ENCODE data around the gene PTPN13.

Gene PTPN13

DNA sequence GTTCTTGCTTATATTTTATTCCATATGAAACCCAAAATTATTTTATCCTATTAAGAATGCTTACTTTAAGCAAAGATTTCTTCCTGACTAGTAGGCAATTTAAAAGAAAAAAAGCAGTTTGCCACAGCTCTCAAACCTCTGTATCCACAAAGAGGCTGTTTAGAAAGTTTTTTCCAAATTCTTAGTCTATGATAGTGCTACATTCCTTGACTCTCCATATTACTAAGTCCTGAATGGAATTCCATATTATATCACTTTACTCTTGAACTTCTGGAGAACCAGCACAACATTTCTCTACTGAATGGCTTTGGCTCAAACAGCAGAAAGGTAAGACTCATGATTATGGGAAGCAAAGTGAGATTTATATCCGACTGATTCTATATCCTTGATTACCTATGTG is 246.7 kb downstream of the PTPN13 start:
- ChIA-PET CTCF (no interaction called here), POLR2A (no interaction called here)
- no peak overlapping the region for H3K27ac ChIP-seq (ENCODE audit: extremely low read depth, low read depth, low read length)
- TF ChIP-seq ZFP41 (tag by site-specific recombination; IDR thresholded peaks at IDR 0.05; ENCODE audit: borderline replicate concordance): no peak
- TF ChIP-seq ZBTB17 (tag by site-specific recombination; IDR thresholded peaks at IDR 0.05): no peak
- TF ChIP-seq, protein P1, sequence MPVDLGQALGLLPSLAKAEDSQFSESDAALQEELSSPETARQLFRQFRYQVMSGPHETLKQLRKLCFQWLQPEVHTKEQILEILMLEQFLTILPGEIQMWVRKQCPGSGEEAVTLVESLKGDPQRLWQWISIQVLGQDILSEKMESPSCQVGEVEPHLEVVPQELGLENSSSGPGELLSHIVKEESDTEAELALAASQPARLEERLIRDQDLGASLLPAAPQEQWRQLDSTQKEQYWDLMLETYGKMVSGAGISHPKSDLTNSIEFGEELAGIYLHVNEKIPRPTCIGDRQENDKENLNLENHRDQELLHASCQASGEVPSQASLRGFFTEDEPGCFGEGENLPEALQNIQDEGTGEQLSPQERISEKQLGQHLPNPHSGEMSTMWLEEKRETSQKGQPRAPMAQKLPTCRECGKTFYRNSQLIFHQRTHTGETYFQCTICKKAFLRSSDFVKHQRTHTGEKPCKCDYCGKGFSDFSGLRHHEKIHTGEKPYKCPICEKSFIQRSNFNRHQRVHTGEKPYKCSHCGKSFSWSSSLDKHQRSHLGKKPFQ (tag by site-specific recombination; IDR thresholded peaks at IDR 0.05): no peak
- TF ChIP-seq ZNF76 (tag by site-specific recombination; IDR thresholded peaks at IDR 0.05; ENCODE audit: borderline replicate concordance, low read depth): no peak
- no peak for TF ChIP-seq ZNF791 (tag by site-specific recombination; IDR thresholded peaks at IDR 0.05)
- no peak for TF ChIP-seq ZNF449 (tag by site-specific recombination; IDR thresholded peaks at IDR 0.05)
- no peak for TF ChIP-seq ZNF670 (tag by site-specific recombination; IDR thresholded peaks at IDR 0.05; ENCODE audit: low read depth)
- TF ChIP-seq, protein P2, sequence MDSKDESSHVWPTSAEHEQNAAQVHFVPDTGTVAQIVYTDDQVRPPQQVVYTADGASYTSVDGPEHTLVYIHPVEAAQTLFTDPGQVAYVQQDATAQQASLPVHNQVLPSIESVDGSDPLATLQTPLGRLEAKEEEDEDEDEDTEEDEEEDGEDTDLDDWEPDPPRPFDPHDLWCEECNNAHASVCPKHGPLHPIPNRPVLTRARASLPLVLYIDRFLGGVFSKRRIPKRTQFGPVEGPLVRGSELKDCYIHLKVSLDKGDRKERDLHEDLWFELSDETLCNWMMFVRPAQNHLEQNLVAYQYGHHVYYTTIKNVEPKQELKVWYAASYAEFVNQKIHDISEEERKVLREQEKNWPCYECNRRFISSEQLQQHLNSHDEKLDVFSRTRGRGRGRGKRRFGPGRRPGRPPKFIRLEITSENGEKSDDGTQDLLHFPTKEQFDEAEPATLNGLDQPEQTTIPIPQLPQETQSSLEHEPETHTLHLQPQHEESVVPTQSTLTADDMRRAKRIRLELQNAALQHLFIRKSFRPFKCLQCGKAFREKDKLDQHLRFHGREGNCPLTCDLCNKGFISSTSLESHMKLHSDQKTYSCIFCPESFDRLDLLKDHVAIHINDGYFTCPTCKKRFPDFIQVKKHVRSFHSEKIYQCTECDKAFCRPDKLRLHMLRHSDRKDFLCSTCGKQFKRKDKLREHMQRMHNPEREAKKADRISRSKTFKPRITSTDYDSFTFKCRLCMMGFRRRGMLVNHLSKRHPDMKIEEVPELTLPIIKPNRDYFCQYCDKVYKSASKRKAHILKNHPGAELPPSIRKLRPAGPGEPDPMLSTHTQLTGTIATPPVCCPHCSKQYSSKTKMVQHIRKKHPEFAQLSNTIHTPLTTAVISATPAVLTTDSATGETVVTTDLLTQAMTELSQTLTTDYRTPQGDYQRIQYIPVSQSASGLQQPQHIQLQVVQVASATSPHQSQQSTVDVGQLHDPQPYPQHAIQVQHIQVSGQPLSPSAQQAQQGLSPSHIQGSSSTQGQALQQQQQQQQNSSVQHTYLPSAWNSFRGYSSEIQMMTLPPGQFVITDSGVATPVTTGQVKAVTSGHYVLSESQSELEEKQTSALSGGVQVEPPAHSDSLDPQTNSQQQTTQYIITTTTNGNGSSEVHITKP (tag by site-specific recombination; IDR thresholded peaks at IDR 0.05): no peak
- no peak for TF ChIP-seq FEZF1 (tag by site-specific recombination; IDR thresholded peaks at IDR 0.05)
- no peak for TF ChIP-seq ZNF792 (tag by site-specific recombination; IDR thresholded peaks at IDR 0.05)
- no peak for TF ChIP-seq HOXA7 (CRISPR knock-in tag; IDR thresholded peaks at IDR 0.05; ENCODE audit: borderline replicate concordance)
- no peak for TF ChIP-seq ZNF621 (tag by site-specific recombination; IDR thresholded peaks at IDR 0.05)
- TF ChIP-seq ZNF10 (tag by site-specific recombination; IDR thresholded peaks at IDR 0.05): no peak
- TF ChIP-seq ZNF416 (tag by site-specific recombination; IDR thresholded peaks at IDR 0.05): no peak
- TF ChIP-seq ZNF121 (tag by site-specific recombination; IDR thresholded peaks at IDR 0.05): no peak
- H3K36me3 ChIP-seq (ENCODE audit: control insufficient read depth in 2 of 2, insufficient read depth in 1 of 2, low read length in 2 of 2): no peaks in the 10 kb centered on the region
- no peak overlapping the region for H3K4me3 ChIP-seq (ENCODE audit: low read depth, low read length)
- H3K4me1 ChIP-seq (ENCODE audit: control insufficient read depth, insufficient read depth, low read length): no peaks in the 10 kb centered on the region
- no peaks in the 10 kb centered on the region for H3K9me3 ChIP-seq (ENCODE audit: control insufficient read depth, insufficient read depth, low read depth, low read length)

GRCh38 chr4:86841309-86841708 is 247.2 kb downstream of the PTPN13 start:
- ChIA-PET POLR2A (no interaction called here), CTCF (no interaction called here)
- Histone ChIP-seq H3K27ac (ENCODE audit: extremely low read depth, low read depth, low read length) (no peak overlapping the region), H3K36me3 (ENCODE audit: control insufficient read depth in 2 of 2, insufficient read depth in 1 of 2, low read length in 2 of 2) (no peaks in the 10 kb centered on the region), H3K4me3 (ENCODE audit: low read depth, low read length) (no peak overlapping the region), H3K9me3 (ENCODE audit: control insufficient read depth, insufficient read depth, low read depth, low read length) (no peaks in the 10 kb centered on the region), H3K4me1 (ENCODE audit: control insufficient read depth, insufficient read depth, low read length) (no peaks in the 10 kb centered on the region)
- TF ChIP-seq ZNF701 (tag by site-specific recombination; IDR thresholded peaks at IDR 0.05) (no peak), SCRT2 (tag by site-specific recombination; IDR thresholded peaks at IDR 0.05) (no peak)
- TF ChIP-seq, protein P3, sequence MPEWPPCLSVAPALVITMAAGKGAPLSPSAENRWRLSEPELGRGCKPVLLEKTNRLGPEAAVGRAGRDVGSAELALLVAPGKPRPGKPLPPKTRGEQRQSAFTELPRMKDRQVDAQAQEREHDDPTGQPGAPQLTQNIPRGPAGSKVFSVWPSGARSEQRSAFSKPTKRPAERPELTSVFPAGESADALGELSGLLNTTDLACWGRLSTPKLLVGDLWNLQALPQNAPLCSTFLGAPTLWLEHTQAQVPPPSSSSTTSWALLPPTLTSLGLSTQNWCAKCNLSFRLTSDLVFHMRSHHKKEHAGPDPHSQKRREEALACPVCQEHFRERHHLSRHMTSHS (tag by site-specific recombination; IDR thresholded peaks at IDR 0.05): no peak
